ENCODE data around the gene FAM98C. TPM values are rescaled to one million over a fixed set of nuclear protein-coding genes. Genes with fewer than 3 reads are reported as not detected.
A peak's percentile ranks its signal among the peaks of the same experiment; 100 is the strongest.
"Not testable (repeated sequence)": the region's sequence is repeated elsewhere in the genome, so short reads cannot be mapped to it uniquely, and the experiment has no call there.

FAM98C gene
- total RNA-seq, 1 donor from 2014 or later = 26.6 TPM

DNA sequence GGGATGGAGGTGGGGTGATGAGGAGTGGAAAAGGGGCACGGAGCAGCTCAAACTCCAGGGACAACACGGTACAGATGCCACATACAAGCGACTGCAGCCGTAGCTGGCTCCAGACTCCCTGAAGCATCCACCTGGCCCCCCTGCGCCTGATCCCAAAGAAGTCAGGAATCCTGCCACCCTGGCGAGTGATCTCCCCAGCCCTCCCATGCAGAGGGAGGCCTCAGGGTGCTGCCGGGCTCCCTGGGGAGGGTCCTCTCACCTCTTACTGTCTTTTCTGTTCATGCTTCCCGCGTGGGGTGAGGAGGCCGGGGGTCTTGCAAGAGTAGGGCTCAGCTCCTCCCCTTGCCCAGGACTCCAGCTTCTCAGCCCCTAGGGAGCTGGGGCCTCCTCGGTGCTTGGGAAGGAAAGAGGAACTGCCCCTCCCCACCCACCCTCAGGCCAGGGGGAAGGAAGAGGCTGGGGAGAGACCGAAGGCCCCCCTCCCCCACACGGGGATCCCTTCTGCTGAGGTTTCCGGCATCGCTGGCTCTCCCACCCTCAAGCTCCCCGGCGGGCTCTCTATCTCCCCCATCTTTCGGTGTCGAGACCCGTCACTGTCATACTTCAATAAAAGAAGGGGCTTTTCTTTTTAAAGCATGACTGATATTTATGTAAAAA, 23.0 kb downstream of the FAM98C start, which contains the start of gene RASGRP4:
Gene RASGRP4 (minus strand): TSS at position 410 of the 657 bp plus-strand sequence. CDS start 128 bp downstream, at position 282.
- intact Hi-C loops (cut with micrococcal nuclease) = loop anchor here (5.0 kb wide), 1 partner anchor 231 kb away; no protein-coding TSS in a partner anchor
- Mint-ChIP-seq H3K9me3 (no peaks in the 10 kb centered on the region), H3K27me3 (ENCODE audit: insufficient read depth) (peaks cover 2% of the 10 kb centered on the region), H3K4me1 (ENCODE audit: low read depth) (peaks cover 32% of the 10 kb centered on the region), H3K4me3 (peak within 1 kb of the TSS; percentile 51), H3K27ac (peak within 1 kb of the TSS; percentile 90), H3K36me3 (ENCODE audit: low read depth) (no peaks in the 10 kb centered on the region)
- DNase-seq (ENCODE audit: low spot score) = no peak

DNA sequence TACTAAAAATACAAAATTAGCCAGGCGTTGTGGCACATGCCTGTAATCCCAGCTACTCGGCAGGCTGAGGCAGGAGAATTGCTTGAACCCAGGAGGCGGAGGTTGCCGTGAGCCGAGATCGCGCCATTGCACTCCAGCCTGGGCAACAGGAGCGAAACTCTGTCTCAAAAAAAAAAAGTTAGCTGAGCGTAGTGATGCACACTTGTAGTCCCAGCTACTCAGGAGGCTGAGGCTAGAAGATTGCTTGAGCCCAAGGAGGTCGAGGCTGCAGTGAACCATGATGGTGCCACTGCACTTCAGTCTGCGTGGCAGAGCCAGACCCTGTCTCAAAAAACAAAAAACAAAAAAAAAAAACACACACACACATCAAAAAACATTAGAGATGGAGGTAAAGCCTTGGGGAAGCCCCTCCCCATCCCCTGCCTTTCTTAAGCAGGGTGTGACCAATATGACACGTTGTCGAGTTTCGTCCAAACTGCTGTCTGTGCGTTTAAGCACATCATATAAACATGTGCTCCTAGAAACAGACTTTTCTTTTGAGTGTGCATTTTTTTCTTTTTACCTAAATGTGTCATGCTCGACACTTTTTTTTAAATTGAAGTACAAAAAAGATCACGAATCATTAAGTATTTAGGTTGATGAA, 24.3 kb downstream of the FAM98C start:
- Mint-ChIP-seq H3K4me1 (ENCODE audit: low read depth) (peaks cover 32% of the 10 kb centered on the region), H3K4me3 (peak overlapping the region; percentile 56), H3K27ac (peak overlapping the region; percentile 90)
- peak; percentile 11 for DNase-seq (ENCODE audit: low spot score)
- intact Hi-C loops (cut with micrococcal nuclease) = loop anchor here (5.0 kb wide), 1 partner anchor 230 kb away; no protein-coding TSS in a partner anchor
- not testable (repeated sequence) for H3K36me3 Mint-ChIP-seq (ENCODE audit: low read depth); H3K27me3 Mint-ChIP-seq (ENCODE audit: insufficient read depth); H3K9me3 Mint-ChIP-seq

- Mint-ChIP-seq H3K4me3 (peak overlapping the region; percentile 44), H3K27me3 (ENCODE audit: insufficient read depth) (peaks cover 11% of the 10 kb centered on the region), H3K9me3 (no peaks in the 10 kb centered on the region), H3K27ac (peak overlapping the region; percentile 91), H3K36me3 (ENCODE audit: low read depth) (no peaks in the 10 kb centered on the region), H3K4me1 (ENCODE audit: low read depth) (peaks cover 38% of the 10 kb centered on the region)
- no peak for DNase-seq (ENCODE audit: low spot score)
- intact Hi-C loops (cut with micrococcal nuclease) = loop anchor here (2.0 to 5.0 kb wide), 2 partner anchors 26 to 228 kb away; partner anchors contain the start of gene FAM98C
These were observed 26.3 kb downstream of the FAM98C start for GRCh38 chr19:38429055-38429810.

- Mint-ChIP-seq H3K27me3 (ENCODE audit: insufficient read depth) (peaks cover 14% of the 10 kb centered on the region), H3K9me3 (no peaks in the 10 kb centered on the region), H3K27ac (peak overlapping the region; percentile 91), H3K36me3 (ENCODE audit: low read depth) (no peaks in the 10 kb centered on the region), H3K4me1 (ENCODE audit: low read depth) (peaks cover 41% of the 10 kb centered on the region), H3K4me3 (no peak overlapping the region)
- intact Hi-C loops (cut with micrococcal nuclease) = loop anchor here (2.0 to 5.0 kb wide), 2 partner anchors 27 to 228 kb away; partner anchors contain the start of gene FAM98C
- DNase-seq (ENCODE audit: low spot score) = no peak
These were observed 26.9 kb downstream of the FAM98C start for GRCh38 chr19:38429811-38430156.

GRCh38 chr19:38430931-38431330, 28.0 kb downstream of the FAM98C start:
- no peaks in the 10 kb centered on the region for H3K9me3 Mint-ChIP-seq
- intact Hi-C loops (cut with micrococcal nuclease) = no loop called here
- H3K27me3 Mint-ChIP-seq (ENCODE audit: insufficient read depth) = peaks cover 17% of the 10 kb centered on the region
- H3K27ac Mint-ChIP-seq = no peak overlapping the region
- H3K4me1 Mint-ChIP-seq (ENCODE audit: low read depth) = peaks cover 37% of the 10 kb centered on the region
- H3K36me3 Mint-ChIP-seq (ENCODE audit: low read depth) = no peaks in the 10 kb centered on the region
- DNase-seq (ENCODE audit: low spot score) = no peak
- H3K4me3 Mint-ChIP-seq = no peak overlapping the region

GRCh38 chr19:38433268-38433733, 30.4 kb downstream of the FAM98C start, which contains the start of gene RYR1:
Gene RYR1, plus strand, starts transcription at chr19:38433691. Its CDS starts 139 bp downstream, at chr19:38433830.
- H3K4me3 Mint-ChIP-seq = peak within 1 kb of the TSS; percentile 72
- intact Hi-C loops (cut with micrococcal nuclease) = no loop called here
- H3K27me3 Mint-ChIP-seq (ENCODE audit: insufficient read depth) = peaks cover 20% of the 10 kb centered on the region
- DNase-seq (ENCODE audit: low spot score) = peak; percentile 43
- H3K36me3 Mint-ChIP-seq (ENCODE audit: low read depth) = no peaks in the 10 kb centered on the region
- peaks cover 22% of the 10 kb centered on the region for H3K4me1 Mint-ChIP-seq (ENCODE audit: low read depth)
- H3K27ac Mint-ChIP-seq = peak within 1 kb of the TSS; percentile 51
- no peaks in the 10 kb centered on the region for H3K9me3 Mint-ChIP-seq

GRCh38 chr19:38434549-38435051, 31.7 kb downstream of the FAM98C start:
- Mint-ChIP-seq H3K4me3 (peak overlapping the region; percentile 4), H3K27ac (no peak overlapping the region)
- intact Hi-C loops (cut with micrococcal nuclease) = no loop called here

GRCh38 chr19:38437295-38437694, 34.4 kb downstream of the FAM98C start:
- no peak for DNase-seq (ENCODE audit: low spot score)
- peaks cover 9% of the 10 kb centered on the region for H3K4me1 Mint-ChIP-seq (ENCODE audit: low read depth)
- H3K4me3 Mint-ChIP-seq = no peak overlapping the region

More at GRCh38 chr19:38434549-38435051, 31.7 kb downstream of the FAM98C start:
- H3K27me3 Mint-ChIP-seq (ENCODE audit: insufficient read depth) = peaks cover 20% of the 10 kb centered on the region
- H3K4me1 Mint-ChIP-seq (ENCODE audit: low read depth) = peaks cover 12% of the 10 kb centered on the region
- DNase-seq (ENCODE audit: low spot score) = no peak
- H3K36me3 Mint-ChIP-seq (ENCODE audit: low read depth) = no peaks in the 10 kb centered on the region
- H3K9me3 Mint-ChIP-seq = no peaks in the 10 kb centered on the region

GRCh38 chr19:38437917-38438316, 35.0 kb downstream of the FAM98C start:
- DNase-seq (ENCODE audit: low spot score) = no peak
- peaks cover 9% of the 10 kb centered on the region for H3K4me1 Mint-ChIP-seq (ENCODE audit: low read depth)
- intact Hi-C loops (cut with micrococcal nuclease) = no loop called here
- no peaks in the 10 kb centered on the region for H3K36me3 Mint-ChIP-seq (ENCODE audit: low read depth)
- H3K4me3 Mint-ChIP-seq = no peak overlapping the region
- H3K9me3 Mint-ChIP-seq = no peaks in the 10 kb centered on the region
- H3K27me3 Mint-ChIP-seq (ENCODE audit: insufficient read depth) = peaks cover 18% of the 10 kb centered on the region
- H3K27ac Mint-ChIP-seq = no peak overlapping the region

More at GRCh38 chr19:38437295-38437694, 34.4 kb downstream of the FAM98C start:
- Mint-ChIP-seq H3K9me3 (no peaks in the 10 kb centered on the region), H3K27me3 (ENCODE audit: insufficient read depth) (peaks cover 18% of the 10 kb centered on the region), H3K27ac (no peak overlapping the region), H3K36me3 (ENCODE audit: low read depth) (no peaks in the 10 kb centered on the region)
- intact Hi-C loops (cut with micrococcal nuclease) = no loop called here

DNA sequence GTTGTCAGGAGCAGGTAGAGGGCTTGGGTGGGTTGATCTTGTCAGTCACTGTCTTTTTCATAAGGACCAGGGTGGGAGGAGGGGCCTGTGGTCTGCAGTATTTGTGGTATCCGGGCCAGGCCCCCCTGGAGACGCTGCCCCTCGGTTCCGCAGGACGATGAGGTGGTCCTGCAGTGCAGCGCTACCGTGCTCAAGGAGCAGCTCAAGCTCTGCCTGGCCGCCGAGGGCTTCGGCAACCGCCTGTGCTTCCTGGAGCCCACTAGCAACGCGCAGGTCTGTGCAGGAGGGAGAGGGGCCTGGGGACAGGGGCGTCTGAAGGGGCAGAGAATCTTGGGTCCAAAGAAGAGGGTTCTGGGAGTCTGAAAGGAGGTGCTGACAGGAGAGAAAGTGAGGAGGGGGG, 37.7 kb downstream of the FAM98C start:
- Mint-ChIP-seq H3K27ac (no peak overlapping the region), H3K27me3 (ENCODE audit: insufficient read depth) (peaks cover 3% of the 10 kb centered on the region), H3K4me3 (no peak overlapping the region), H3K4me1 (ENCODE audit: low read depth) (no peaks in the 10 kb centered on the region), H3K36me3 (ENCODE audit: low read depth) (no peaks in the 10 kb centered on the region), H3K9me3 (no peaks in the 10 kb centered on the region)
- intact Hi-C loops (cut with micrococcal nuclease) = loop anchor here (2.0 kb wide), 1 partner anchor 38 kb away; the partner anchor contains the start of gene FAM98C
- no peak for DNase-seq (ENCODE audit: low spot score)

- Mint-ChIP-seq H3K4me1 (ENCODE audit: low read depth) (no peaks in the 10 kb centered on the region), H3K36me3 (ENCODE audit: low read depth) (no peaks in the 10 kb centered on the region), H3K4me3 (no peak overlapping the region), H3K27ac (no peak overlapping the region), H3K27me3 (ENCODE audit: insufficient read depth) (peaks cover 3% of the 10 kb centered on the region), H3K9me3 (no peaks in the 10 kb centered on the region)
- DNase-seq (ENCODE audit: low spot score) = no peak
- intact Hi-C loops (cut with micrococcal nuclease) = loop anchor here (2.0 kb wide), 1 partner anchor 39 kb away; the partner anchor contains the start of gene FAM98C
These were observed 38.9 kb downstream of the FAM98C start for GRCh38 chr19:38441657-38442348.

DNA sequence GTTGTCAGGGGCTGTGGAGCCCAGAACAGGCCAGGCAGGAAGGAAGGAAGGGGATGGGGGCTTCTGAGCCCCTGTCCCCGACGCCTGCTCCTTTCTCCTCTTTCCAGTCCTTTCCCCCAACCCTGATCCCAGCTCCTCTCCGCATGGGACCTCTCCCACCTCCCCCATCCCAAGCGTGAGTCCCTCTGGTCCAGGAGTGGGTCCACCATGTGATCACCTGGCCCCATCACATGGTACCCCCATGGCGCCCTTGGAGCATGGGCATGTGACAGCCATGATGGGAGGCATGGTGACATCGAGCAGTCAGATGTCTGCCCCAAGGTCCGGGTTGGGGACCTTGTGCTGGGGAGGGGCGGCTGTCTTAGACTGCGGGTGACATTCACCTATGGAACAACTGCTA, 39.8 kb downstream of the FAM98C start:
- Mint-ChIP-seq H3K36me3 (ENCODE audit: low read depth) (no peaks in the 10 kb centered on the region), H3K9me3 (no peaks in the 10 kb centered on the region), H3K4me1 (ENCODE audit: low read depth) (no peaks in the 10 kb centered on the region), H3K27ac (no peak overlapping the region), H3K4me3 (no peak overlapping the region), H3K27me3 (ENCODE audit: insufficient read depth) (no peaks in the 10 kb centered on the region)
- intact Hi-C loops (cut with micrococcal nuclease) = no loop called here
- no peak for DNase-seq (ENCODE audit: low spot score)
